Measurements from ENCODE around the gene DYNC1H1.

DNA sequence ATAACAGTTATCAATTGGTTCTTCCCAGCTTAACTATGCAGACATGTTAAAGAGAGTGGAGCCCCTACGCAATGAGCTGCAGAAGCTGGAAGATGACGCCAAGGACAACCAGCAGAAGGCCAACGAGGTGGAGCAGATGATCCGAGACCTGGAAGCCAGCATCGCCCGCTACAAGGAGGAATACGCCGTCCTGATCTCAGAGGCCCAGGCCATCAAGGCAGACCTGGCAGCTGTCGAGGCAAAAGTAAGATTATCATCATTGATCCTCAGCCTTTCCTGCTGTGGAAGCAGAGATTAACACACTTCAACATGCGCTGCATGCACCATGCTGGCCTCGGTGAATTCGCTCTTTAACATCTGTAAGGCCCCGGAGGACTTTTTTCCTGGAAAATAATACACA is 68.9 kb downstream of the DYNC1H1 start:
- no peak for TF ChIP-seq GATA2 (IDR thresholded peaks at IDR 0.05; ENCODE audit: low read depth, low read length)
- TF ChIP-seq GATA3 (IDR thresholded peaks at IDR 0.05; ENCODE audit: low read depth, low read length), result no peak

Measured in SH-SY5Y (cell line).